Peyer's patch (tissue), 4 donors: Measurements from ENCODE around the gene HOXD11.

ENCODE experiments used
- CTCF ChIP-seq, 6 experiments: fragments of 450-650 bp in 4 of 6; fragments of 200-600 bp in 2 of 6; sonication (generic) in 1 of 6; IDR thresholded peaks; one replicate each; pipeline ENCODE4 v1.5.1; 2017 to 2019; ENCODE audit warnings: antibody characterized with exemption in 6 of 6, mild to moderate bottlenecking in 3 of 6, moderate library complexity in 1 of 6
- POLR2A ChIP-seq, 2 donors: fragments of 450-650 bp; IDR thresholded peaks; one replicate each; pipeline ENCODE4 v1.5.1; 2017; ENCODE audit warnings: antibody characterized with exemption in 2 of 2, mild to moderate bottlenecking in 2 of 2, moderate library complexity in 2 of 2

- TF ChIP-seq CTCF (IDR thresholded peaks at IDR 0.05) (no peak), POLR2A (IDR thresholded peaks at IDR 0.05) (no peak)
Measured at GRCh38 chr2:176125772-176126054, 18.6 kb downstream of the HOXD11 start.
